ENCODE results near the gene NUCB1. TPM values are rescaled to one million over a fixed set of nuclear protein-coding genes. Genes with fewer than 3 reads are reported as not detected.
A peak's percentile ranks its signal among the peaks of the same experiment; 100 is the strongest.

Gene NUCB1
- total and polyA plus RNA-seq, 7 experiments from 2014 or later: 70.5 to 252 (median 142) TPM

- H3K27ac ChIP-seq (ENCODE audit: low read depth, low read length): peak within 1 kb of the TSS; percentile 85
- Mint-ChIP-seq H3K4me1 (peaks cover 26 to 46% (median 38%) of the 10 kb centered on the region in 7 donors), H3K9me3 (peaks cover 0 to 2% (median 0%) of the 10 kb centered on the region in 11 donors), H3K27me3 (peaks cover 0 to 2% (median 0%) of the 10 kb centered on the region in 5 donors), H3K36me3 (peaks cover 0 to 28% (median 5%) of the 10 kb centered on the region in 5 donors), H3K4me3 (peak within 1 kb of the TSS; percentile 88 to 95 (median 94)), H3K27ac (peak within 1 kb of the TSS; percentile 77 to 94 (median 91))
- DNase-seq (peak; percentile 59 to 96 (median 71)), ATAC-seq (peak; percentile 92)
- peaks cover 0 to 6% (median 0%) of the 10 kb centered on the region in 3 experiments for H3K36me3 ChIP-seq (ENCODE audit: control insufficient read depth in 2 of 3, insufficient read depth in 3 of 3, low read length in 3 of 3)
- CTCF ChIA-PET: interaction anchor here (0.9 to 2.6 kb wide), 2 partner anchors 16 to 310 kb away, joined by 3 to 7 read pairs; no protein-coding TSS in a partner anchor
- H3K27me3 ChIP-seq (ENCODE audit: control insufficient read depth in 2 of 2, insufficient read depth in 2 of 2, low read length in 2 of 2): no peaks in the 10 kb centered on the region
- peak within 1 kb of the TSS; percentile 65 for H3K4me3 ChIP-seq (ENCODE audit: low read length)
- H3K9me3 ChIP-seq (ENCODE audit: control insufficient read depth in 2 of 3, low read length in 3 of 3): no peaks in the 10 kb centered on the region
- peaks cover 12 to 19% of the 10 kb centered on the region in 2 donors for H3K4me1 ChIP-seq (ENCODE audit: control insufficient read depth in 2 of 2, insufficient read depth in 2 of 2, low read length in 2 of 2)
- intact Hi-C loops (cut with micrococcal nuclease): loop anchor here (1.0 to 2.0 kb wide), 9 partner anchors 11 to 81 kb away; partner anchors contain the start of genes DHDH (in 2 of the 2), FTL (in 2 of the 2), NUCB1 (in 2 of the 2) and GYS1 (in 1 of the 2)
- POLR2A ChIA-PET: interaction anchor here (0.6 to 3.8 kb wide), 10 partner anchors 7 to 655 kb away, joined by 3 to 58 read pairs (median 4); partner anchors contain the start of genes DHDH, FTL and RUVBL2
Observed at GRCh38 chr19:48954595-48955307, 54.6 kb downstream of the NUCB1 start, which contains the start of gene BAX. Gene BAX (plus strand): TSS chr19:48954875. CDS start chr19:48954929, 54 bp downstream.

GRCh38 chr19:48955308-48955958, 55.3 kb downstream of the NUCB1 start:
- Histone ChIP-seq H3K27me3 (ENCODE audit: control insufficient read depth in 2 of 2, insufficient read depth in 2 of 2, low read length in 2 of 2) (no peaks in the 10 kb centered on the region), H3K27ac (ENCODE audit: low read depth, low read length) (peak overlapping the region; percentile 85), H3K4me3 (ENCODE audit: low read length) (peak overlapping the region; percentile 65), H3K4me1 (ENCODE audit: control insufficient read depth in 2 of 2, insufficient read depth in 2 of 2, low read length in 2 of 2) (peaks cover 12 to 19% of the 10 kb centered on the region in 2 donors), H3K9me3 (ENCODE audit: control insufficient read depth in 2 of 3, low read length in 3 of 3) (no peaks in the 10 kb centered on the region), H3K36me3 (ENCODE audit: control insufficient read depth in 2 of 3, insufficient read depth in 3 of 3, low read length in 3 of 3) (peaks cover 0 to 6% (median 0%) of the 10 kb centered on the region in 3 experiments)
- H3K27ac Mint-ChIP-seq: peak overlapping the region; percentile 72 to 93 (median 83)
- peak overlapping the region; percentile 82 to 94 (median 93) for H3K4me3 Mint-ChIP-seq
- ChIA-PET CTCF (interaction anchor here (0.9 to 2.6 kb wide), 2 partner anchors 15 to 310 kb away, joined by 3 to 7 read pairs; no protein-coding TSS in a partner anchor), POLR2A (interaction anchor here (0.6 to 3.8 kb wide), 4 partner anchors 10 to 655 kb away, joined by 3 to 58 read pairs (median 4); partner anchors contain the start of gene FTL)
- H3K4me1 Mint-ChIP-seq: peaks cover 26 to 48% (median 38%) of the 10 kb centered on the region in 7 donors
- peaks cover 0 to 28% (median 5%) of the 10 kb centered on the region in 5 donors for H3K36me3 Mint-ChIP-seq
- intact Hi-C loops (cut with micrococcal nuclease): loop anchor here (1.0 to 2.0 kb wide), 6 partner anchors 10 to 81 kb away; partner anchors contain the start of genes DHDH (in 1 of the 2), FTL (in 1 of the 2), GYS1 (in 1 of the 2) and NUCB1 (in 1 of the 2)
- ATAC-seq (no peak), DNase-seq (no peak)
- peaks cover 0 to 2% (median 0%) of the 10 kb centered on the region in 11 donors for H3K9me3 Mint-ChIP-seq
- peaks cover 0 to 2% (median 0%) of the 10 kb centered on the region in 5 donors for H3K27me3 Mint-ChIP-seq

GRCh38 chr19:48958006-48958405, 57.9 kb downstream of the NUCB1 start:
- no peaks in the 10 kb centered on the region for H3K27me3 ChIP-seq (ENCODE audit: control insufficient read depth in 2 of 2, insufficient read depth in 2 of 2, low read length in 2 of 2)
- POLR2A ChIA-PET: interaction anchor here (0.7 to 2.5 kb wide), 2 partner anchors 8 to 49 kb away, joined by 3 to 9 read pairs; partner anchors contain the start of gene FTL
- Mint-ChIP-seq H3K27ac (peak overlapping the region in 4 of 9 donors; percentile 21 to 59 (median 50)), H3K27me3 (peaks cover 0 to 2% (median 0%) of the 10 kb centered on the region in 5 donors), H3K9me3 (peaks cover 0 to 2% (median 0%) of the 10 kb centered on the region in 11 donors), H3K4me1 (peaks cover 45 to 70% (median 58%) of the 10 kb centered on the region in 7 donors), H3K36me3 (peaks cover 0 to 38% (median 5%) of the 10 kb centered on the region in 5 donors), H3K4me3 (peak overlapping the region in 4 of 10 donors; percentile 7 to 23 (median 12))
- no peak overlapping the region for H3K4me3 ChIP-seq (ENCODE audit: low read length)
- DNase-seq: no peak
- ATAC-seq: no peak
- CTCF ChIA-PET: interaction anchor here (0.9 kb wide), 1 partner anchor 164 kb away, joined by 6 read pairs; no protein-coding TSS in a partner anchor
- intact Hi-C loops (cut with micrococcal nuclease): no loop called here
- peaks cover 22 to 23% of the 10 kb centered on the region in 2 donors for H3K4me1 ChIP-seq (ENCODE audit: control insufficient read depth in 2 of 2, insufficient read depth in 2 of 2, low read length in 2 of 2)
- H3K36me3 ChIP-seq (ENCODE audit: control insufficient read depth in 2 of 3, insufficient read depth in 3 of 3, low read length in 3 of 3): peaks cover 0 to 6% (median 0%) of the 10 kb centered on the region in 3 experiments
- no peak overlapping the region for H3K27ac ChIP-seq (ENCODE audit: low read depth, low read length)
- H3K9me3 ChIP-seq (ENCODE audit: control insufficient read depth in 2 of 3, low read length in 3 of 3): no peaks in the 10 kb centered on the region

GRCh38 chr19:48959341-48960239, 59.5 kb downstream of the NUCB1 start:
- Histone ChIP-seq H3K27me3 (ENCODE audit: control insufficient read depth in 2 of 2, insufficient read depth in 2 of 2, low read length in 2 of 2) (no peaks in the 10 kb centered on the region), H3K27ac (ENCODE audit: low read depth, low read length) (no peak overlapping the region), H3K9me3 (ENCODE audit: control insufficient read depth in 2 of 3, low read length in 3 of 3) (no peaks in the 10 kb centered on the region), H3K36me3 (ENCODE audit: control insufficient read depth in 2 of 3, insufficient read depth in 3 of 3, low read length in 3 of 3) (peaks cover 0 to 6% (median 0%) of the 10 kb centered on the region in 3 experiments), H3K4me3 (ENCODE audit: low read length) (no peak overlapping the region), H3K4me1 (ENCODE audit: control insufficient read depth in 2 of 2, insufficient read depth in 2 of 2, low read length in 2 of 2) (peaks cover 36 to 38% of the 10 kb centered on the region in 2 donors)
- ChIA-PET CTCF (interaction anchor here (1.5 kb wide), 1 partner anchor 117 kb away, joined by 4 read pairs; no protein-coding TSS in a partner anchor), POLR2A (interaction anchor here (0.6 to 1.4 kb wide), 6 partner anchors 8 to 497 kb away, joined by 3 to 5 read pairs (median 4); no protein-coding TSS in a partner anchor)
- H3K4me3 Mint-ChIP-seq: peak overlapping the region in 1 of 10 donors; percentile 40
- H3K4me1 Mint-ChIP-seq: peaks cover 54 to 82% (median 69%) of the 10 kb centered on the region in 7 donors
- intact Hi-C loops (cut with micrococcal nuclease): no loop called here
- H3K27ac Mint-ChIP-seq: peak overlapping the region in 3 of 9 donors; percentile 14 to 51 (median 18)
- no peak for ATAC-seq
- H3K9me3 Mint-ChIP-seq: no peaks in the 10 kb centered on the region
- DNase-seq: no peak
- H3K27me3 Mint-ChIP-seq: peaks cover 0 to under 1% (median 0%) of the 10 kb centered on the region in 5 donors
- H3K36me3 Mint-ChIP-seq: peaks cover 0 to 38% (median 5%) of the 10 kb centered on the region in 5 donors

- H3K4me3 Mint-ChIP-seq: peak overlapping the region in 4 of 10 donors; percentile 9 to 45 (median 13)
- H3K9me3 Mint-ChIP-seq: peaks cover 0 to 5% (median 0%) of the 10 kb centered on the region in 11 donors
- no peaks in the 10 kb centered on the region for H3K27me3 Mint-ChIP-seq
- no peak overlapping the region for H3K4me3 ChIP-seq (ENCODE audit: low read length)
- ATAC-seq (no peak), DNase-seq (no peak)
- H3K27ac ChIP-seq (ENCODE audit: low read depth, low read length): no peak overlapping the region
- no peaks in the 10 kb centered on the region for H3K27me3 ChIP-seq (ENCODE audit: control insufficient read depth in 2 of 2, insufficient read depth in 2 of 2, low read length in 2 of 2)
- peaks cover 0 to 3% (median 1%) of the 10 kb centered on the region in 3 experiments for H3K36me3 ChIP-seq (ENCODE audit: control insufficient read depth in 2 of 3, insufficient read depth in 3 of 3, low read length in 3 of 3)
- POLR2A ChIA-PET: interaction anchor here (0.6 to 1.5 kb wide), 5 partner anchors 10 to 234 kb away, joined by 3 to 6 read pairs (median 3); no protein-coding TSS in a partner anchor
- CTCF ChIA-PET: no interaction called here
- intact Hi-C loops (cut with micrococcal nuclease): no loop called here
- no peaks in the 10 kb centered on the region for H3K9me3 ChIP-seq (ENCODE audit: control insufficient read depth in 2 of 3, low read length in 3 of 3)
- H3K36me3 Mint-ChIP-seq: peaks cover 0 to 36% (median 14%) of the 10 kb centered on the region in 5 donors
- H3K4me1 ChIP-seq (ENCODE audit: control insufficient read depth in 2 of 2, insufficient read depth in 2 of 2, low read length in 2 of 2): peaks cover 28 to 31% of the 10 kb centered on the region in 2 donors
- peaks cover 46 to 86% (median 74%) of the 10 kb centered on the region in 7 donors for H3K4me1 Mint-ChIP-seq
- H3K27ac Mint-ChIP-seq: peak overlapping the region in 7 of 9 donors; percentile 56 to 99 (median 78)
Observed at GRCh38 chr19:48961051-48961649, 61.0 kb downstream of the NUCB1 start.

Data from naive thymus-derived CD4-positive, alpha-beta T cell (primary cell).